ENCODE data around the gene TRIM44. TPM values are rescaled to one million over a fixed set of nuclear protein-coding genes. Genes with fewer than 3 reads are reported as not detected.
A peak's percentile ranks its signal among the peaks of the same experiment; 100 is the strongest.

TRIM44 gene
- total RNA-seq, 6 experiments from 2014 or later, result 13.9 to 37.1 (median 31.9) TPM

DNA sequence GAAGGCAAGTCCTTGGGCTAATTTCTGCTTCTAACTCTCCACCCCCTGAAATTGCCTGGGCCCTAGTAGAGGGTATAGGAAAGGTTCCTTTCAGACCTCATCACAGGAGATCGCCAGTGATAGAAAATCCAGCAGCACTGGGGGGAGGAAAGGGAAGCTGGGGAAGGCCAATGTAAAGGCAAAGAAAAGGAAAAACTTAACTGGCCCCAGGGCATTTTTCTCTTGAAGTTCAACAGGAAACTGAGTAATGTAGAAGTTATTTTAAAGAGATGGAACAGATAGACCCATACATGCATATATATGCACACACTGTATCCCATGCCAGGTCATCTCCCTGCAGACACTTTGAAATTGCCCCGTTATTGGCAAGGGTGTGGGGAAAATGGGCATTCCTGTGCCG lies 134.0 kb downstream of the TRIM44 start:
- H3K27me3 ChIP-seq, result no peaks in the 10 kb centered on the region
- no peak for ATAC-seq
- no peak overlapping the region for H3K4me3 ChIP-seq
- no peaks in the 10 kb centered on the region for H3K9me3 ChIP-seq
- H3K4me1 ChIP-seq, result peaks cover 0 to 20% (median 5%) of the 10 kb centered on the region in 4 donors
- intact Hi-C loops (cut with DNase I), result no loop called here
- H3K36me3 ChIP-seq, result no peaks in the 10 kb centered on the region
- H3K27ac ChIP-seq, result no peak overlapping the region
- no peak for TF ChIP-seq POLR2A (IDR thresholded peaks at IDR 0.05)
- TF ChIP-seq, protein P1, sequence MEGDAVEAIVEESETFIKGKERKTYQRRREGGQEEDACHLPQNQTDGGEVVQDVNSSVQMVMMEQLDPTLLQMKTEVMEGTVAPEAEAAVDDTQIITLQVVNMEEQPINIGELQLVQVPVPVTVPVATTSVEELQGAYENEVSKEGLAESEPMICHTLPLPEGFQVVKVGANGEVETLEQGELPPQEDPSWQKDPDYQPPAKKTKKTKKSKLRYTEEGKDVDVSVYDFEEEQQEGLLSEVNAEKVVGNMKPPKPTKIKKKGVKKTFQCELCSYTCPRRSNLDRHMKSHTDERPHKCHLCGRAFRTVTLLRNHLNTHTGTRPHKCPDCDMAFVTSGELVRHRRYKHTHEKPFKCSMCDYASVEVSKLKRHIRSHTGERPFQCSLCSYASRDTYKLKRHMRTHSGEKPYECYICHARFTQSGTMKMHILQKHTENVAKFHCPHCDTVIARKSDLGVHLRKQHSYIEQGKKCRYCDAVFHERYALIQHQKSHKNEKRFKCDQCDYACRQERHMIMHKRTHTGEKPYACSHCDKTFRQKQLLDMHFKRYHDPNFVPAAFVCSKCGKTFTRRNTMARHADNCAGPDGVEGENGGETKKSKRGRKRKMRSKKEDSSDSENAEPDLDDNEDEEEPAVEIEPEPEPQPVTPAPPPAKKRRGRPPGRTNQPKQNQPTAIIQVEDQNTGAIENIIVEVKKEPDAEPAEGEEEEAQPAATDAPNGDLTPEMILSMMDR (IDR thresholded peaks at IDR 0.05), result no peak
- no peak for DNase-seq
- 68% methylated on average over 3 of the region's 3 CpGs for WGBS (ENCODE audit: insufficient coverage, low coverage, low lambda C conversion rate, missing lambda C conversion rate)

DNA sequence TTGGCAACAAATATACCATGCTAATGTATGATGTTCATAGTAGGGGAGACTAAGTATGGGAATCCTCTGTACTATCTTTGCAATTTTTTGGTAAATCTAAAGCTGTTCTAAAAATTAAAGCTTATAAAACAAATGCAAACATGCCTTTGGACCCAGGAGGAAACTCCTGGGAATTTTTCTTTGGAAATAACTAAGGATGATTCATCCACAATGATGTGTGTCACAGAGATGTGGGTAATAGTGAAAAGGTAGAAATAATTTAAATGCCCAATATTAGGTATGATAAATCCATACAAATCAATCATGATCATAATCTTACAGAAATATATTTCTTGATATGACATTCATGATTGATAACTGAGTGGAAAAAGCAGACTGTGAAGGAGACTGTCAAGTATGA lies 135.8 kb downstream of the TRIM44 start:
- peaks cover 0 to 16% (median 5%) of the 10 kb centered on the region in 4 donors for H3K4me1 ChIP-seq
- ATAC-seq (peak in 2 of 4 donors; percentile 31 to 78), DNase-seq (no peak)
- no peaks in the 10 kb centered on the region for H3K27me3 ChIP-seq
- TF ChIP-seq POLR2A (IDR thresholded peaks at IDR 0.05), result no peak
- TF ChIP-seq, protein P1 (IDR thresholded peaks at IDR 0.05), result no peak
- H3K9me3 ChIP-seq, result no peaks in the 10 kb centered on the region
- H3K4me3 ChIP-seq, result no peak overlapping the region
- intact Hi-C loops (cut with DNase I), result no loop called here
- no peaks in the 10 kb centered on the region for H3K36me3 ChIP-seq
- no peak overlapping the region for H3K27ac ChIP-seq

DNA sequence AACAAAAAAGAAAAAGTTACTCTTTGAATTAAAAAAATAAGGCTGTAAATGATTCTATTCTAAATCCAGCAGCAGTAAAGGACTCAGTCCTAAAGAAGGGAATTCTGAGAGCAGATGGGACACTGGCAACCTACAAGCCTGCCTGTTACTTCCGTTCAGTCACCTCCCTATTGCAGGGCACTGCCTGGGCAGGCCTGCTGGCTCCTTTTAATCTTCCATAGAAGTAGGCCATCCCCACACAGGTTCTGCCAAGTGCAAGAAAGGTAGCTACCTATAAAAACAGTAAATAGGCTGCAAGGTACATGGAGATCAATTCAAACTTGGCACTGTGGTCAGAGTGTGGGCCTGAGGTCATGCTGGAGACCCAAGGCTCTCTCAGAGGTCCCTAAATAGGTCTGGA lies 136.4 kb downstream of the TRIM44 start:
- DNase-seq (no peak), ATAC-seq (peak; percentile 68 to 75 (median 71))
- WGBS (ENCODE audit: insufficient coverage, low coverage, low lambda C conversion rate, missing lambda C conversion rate), result 18% methylated on average over 1 of the region's 1 CpG
- Histone ChIP-seq H3K27ac (no peak overlapping the region), H3K36me3 (no peaks in the 10 kb centered on the region), H3K9me3 (no peaks in the 10 kb centered on the region), H3K4me1 (peaks cover 0 to 16% (median 5%) of the 10 kb centered on the region in 4 donors), H3K27me3 (no peaks in the 10 kb centered on the region), H3K4me3 (no peak overlapping the region)
- intact Hi-C loops (cut with DNase I), result no loop called here
- TF ChIP-seq, protein P1 (IDR thresholded peaks at IDR 0.05), result no peak
- no peak for TF ChIP-seq POLR2A (IDR thresholded peaks at IDR 0.05)

DNA sequence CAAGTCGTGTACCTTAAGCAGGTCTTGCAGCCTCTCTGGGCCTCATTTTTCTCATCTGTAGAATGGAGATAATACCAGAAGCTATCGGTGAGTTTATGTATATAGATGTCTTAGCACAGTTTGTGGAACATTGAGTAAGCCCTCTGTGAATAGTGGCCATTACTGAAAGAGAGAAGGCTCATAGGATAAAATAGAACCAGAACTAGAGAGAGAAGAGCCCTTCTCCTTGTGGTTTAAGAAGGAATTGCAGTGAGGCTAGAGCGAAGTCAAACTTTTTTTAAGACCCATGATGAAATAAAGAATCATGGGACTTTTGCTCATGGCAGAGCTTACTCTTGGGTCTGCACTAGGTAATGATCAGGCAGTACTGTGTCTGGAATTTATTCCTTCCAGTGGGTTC lies 137.1 kb downstream of the TRIM44 start:
- H3K4me1 ChIP-seq, result peaks cover 0 to 16% (median 5%) of the 10 kb centered on the region in 4 donors
- no peak overlapping the region for H3K27ac ChIP-seq
- DNase-seq (no peak), ATAC-seq (no peak)
- TF ChIP-seq POLR2A (IDR thresholded peaks at IDR 0.05), result no peak
- TF ChIP-seq, protein P1 (IDR thresholded peaks at IDR 0.05), result peak in 1 of 4 donors; percentile 6
- no peaks in the 10 kb centered on the region for H3K9me3 ChIP-seq
- no peak overlapping the region for H3K4me3 ChIP-seq
- intact Hi-C loops (cut with DNase I), result loop anchor here in 1 of 2 donors (10.0 kb wide), 1 partner anchor 55 kb away; no protein-coding TSS in a partner anchor
- WGBS (ENCODE audit: insufficient coverage, low coverage, low lambda C conversion rate, missing lambda C conversion rate), result 92% methylated on average over 3 of the region's 3 CpGs
- H3K36me3 ChIP-seq, result no peaks in the 10 kb centered on the region
- H3K27me3 ChIP-seq, result no peaks in the 10 kb centered on the region

Data from right lobe of liver (tissue), 6 donors.